Type B pancreatic cell (in vitro differentiated cells): ENCODE data around the gene USP35. TPM values are rescaled to one million over a fixed set of nuclear protein-coding genes. Genes with fewer than 3 reads are reported as not detected.
A peak's percentile ranks its signal among the peaks of the same experiment; 100 is the strongest.

Source experiments
- DNase-seq: peaks from one replicate; pipeline ENCODE4 v3.0.0; 2021; ENCODE audit warnings: mixed read lengths; ENCODE audit not compliant: unreplicated experiment; ENCODE audit errors: extremely low spot score
- H3K27ac Mint-ChIP-seq: 2 replicates; pipeline ENCODE4 v1.8.0; 2021; ENCODE audit warnings: mild to moderate bottlenecking, mixed read lengths
- H3K27me3 Mint-ChIP-seq: 2 replicates; pipeline ENCODE4 v1.8.0; 2021; ENCODE audit warnings: mixed read lengths
- H3K36me3 Mint-ChIP-seq: 2 replicates; pipeline ENCODE4 v1.8.0; 2021; ENCODE audit warnings: mixed read lengths
- H3K4me1 Mint-ChIP-seq: one replicate; pipeline ENCODE4 v1.8.0; 2021; ENCODE audit warnings: mixed read lengths; ENCODE audit not compliant: unreplicated experiment
- H3K4me3 Mint-ChIP-seq: 2 replicates; pipeline ENCODE4 v1.8.0; 2021; ENCODE audit warnings: mild to moderate bottlenecking, mixed read lengths
- H3K9me3 Mint-ChIP-seq: 2 replicates; pipeline ENCODE4 v1.8.0; 2021; ENCODE audit warnings: mixed read lengths
- CTCF ChIP-seq: fragments of 200-600 bp; sonication (generic); conservative IDR thresholded peaks from 2 replicates; pipeline ENCODE4 v1.5.0; 2021; ENCODE audit warnings: antibody characterized with exemption, mild to moderate bottlenecking
- total RNA-seq: library from RNA; stranded (reverse); gene quantifications from 2 replicates; pipeline ENCODE4 v1.2.1, GENCODE V29; 2021; ENCODE audit warnings: low replicate concordance

USP35 gene
- total RNA-seq, 1 donor from 2014 or later, result 9.7 TPM

- no peak for DNase-seq
- H3K9me3 Mint-ChIP-seq, result no peaks in the 10 kb centered on the region
- no peak overlapping the region for H3K27ac Mint-ChIP-seq
- no peak overlapping the region for H3K4me3 Mint-ChIP-seq
- peaks cover 9% of the 10 kb centered on the region for H3K36me3 Mint-ChIP-seq
- peaks cover 17% of the 10 kb centered on the region for H3K4me1 Mint-ChIP-seq
- no peaks in the 10 kb centered on the region for H3K27me3 Mint-ChIP-seq
- TF ChIP-seq CTCF, result no peak
Observed at GRCh38 chr11:78256962-78257361, 68.2 kb downstream of the USP35 start.

- no peak overlapping the region for H3K4me3 Mint-ChIP-seq
- no peak for DNase-seq
Observed at GRCh38 chr11:78257654-78258053, 68.9 kb downstream of the USP35 start.

GRCh38 chr11:78259777-78260487 lies 71.2 kb downstream of the USP35 start:
- H3K4me3 Mint-ChIP-seq, result peak overlapping the region; percentile 37
- DNase-seq, result no peak
- H3K36me3 Mint-ChIP-seq, result peaks cover 4% of the 10 kb centered on the region
- peaks cover 29% of the 10 kb centered on the region for H3K4me1 Mint-ChIP-seq
- H3K27me3 Mint-ChIP-seq, result no peaks in the 10 kb centered on the region
- no peak for TF ChIP-seq CTCF
- H3K27ac Mint-ChIP-seq, result no peak overlapping the region
- no peaks in the 10 kb centered on the region for H3K9me3 Mint-ChIP-seq

More at GRCh38 chr11:78257654-78258053, 68.9 kb downstream of the USP35 start:
- H3K4me1 Mint-ChIP-seq, result peaks cover 21% of the 10 kb centered on the region
- H3K36me3 Mint-ChIP-seq, result peaks cover 9% of the 10 kb centered on the region
- H3K27ac Mint-ChIP-seq, result no peak overlapping the region
- no peaks in the 10 kb centered on the region for H3K27me3 Mint-ChIP-seq
- no peaks in the 10 kb centered on the region for H3K9me3 Mint-ChIP-seq
- no peak for TF ChIP-seq CTCF

GRCh38 chr11:78261367-78261766 lies 72.6 kb downstream of the USP35 start:
- H3K9me3 Mint-ChIP-seq, result no peaks in the 10 kb centered on the region
- TF ChIP-seq CTCF, result no peak
- peaks cover 4% of the 10 kb centered on the region for H3K36me3 Mint-ChIP-seq
- no peak overlapping the region for H3K27ac Mint-ChIP-seq
- no peaks in the 10 kb centered on the region for H3K27me3 Mint-ChIP-seq
- DNase-seq, result no peak
- H3K4me1 Mint-ChIP-seq, result peaks cover 31% of the 10 kb centered on the region
- no peak overlapping the region for H3K4me3 Mint-ChIP-seq

GRCh38 chr11:78261828-78262227 lies 73.1 kb downstream of the USP35 start:
- Mint-ChIP-seq H3K36me3 (peaks cover 4% of the 10 kb centered on the region), H3K4me3 (no peak overlapping the region), H3K9me3 (no peaks in the 10 kb centered on the region), H3K27ac (no peak overlapping the region), H3K4me1 (peaks cover 27% of the 10 kb centered on the region), H3K27me3 (no peaks in the 10 kb centered on the region)
- TF ChIP-seq CTCF, result no peak
- DNase-seq, result no peak
